K562 (cell line): ENCODE data around the gene HADHA.

Source experiments
- CTCF ChIP-seq, 3 experiments: IDR thresholded peaks in 2 of 3; conservative IDR thresholded peaks in 1 of 3; 2 replicates each; pipeline ENCODE4 v1.5.1; 2011 to 2012; ENCODE audit warnings: low read length in 3 of 3, mild to moderate bottlenecking in 3 of 3, control low read depth in 2 of 3, improper control_type of control experiment in 1 of 3, inconsistent platforms in 1 of 3, low read depth in 1 of 3, mixed read lengths in 1 of 3, moderate library complexity in 1 of 3; ENCODE audit not compliant: insufficient read depth in 2 of 3
- HNRNPL ChIP-seq: fragments of 200-400 bp; formaldehyde crosslinking; IDR thresholded peaks from 2 replicates; pipeline ENCODE4 v1.6.1; 2017; ENCODE audit warnings: low read depth, mild to moderate bottlenecking, low read length
- JUND ChIP-seq, 2 experiments: IDR thresholded peaks; 2 replicates in 1 of 2; 3 replicates in 1 of 2; pipeline ENCODE4 v1.6.1; 2011; ENCODE audit warnings: borderline replicate concordance in 2 of 2, low read depth in 2 of 2, low read length in 2 of 2, improper control_type of control experiment in 1 of 2, missing biosample characterization in 1 of 2, missing genetic modification characterization in 1 of 2, missing genetic modification reagents in 1 of 2
- MAZ ChIP-seq, 2 experiments: fragments of 450-650 bp in 1 of 2; sonication (generic) in 1 of 2; formaldehyde crosslinking; IDR thresholded peaks in 1 of 2; conservative IDR thresholded peaks in 1 of 2; 2 replicates each; pipeline versions ENCODE4 v1.4.0 to v1.5.0; 2020; ENCODE audit warnings: mild to moderate bottlenecking in 1 of 2, missing genetic modification reagents in 1 of 2
- NCOA6 ChIP-seq: fragments of 450-650 bp; IDR thresholded peaks from 2 replicates; pipeline ENCODE4 v1.6.1; 2017; ENCODE audit warnings: mild to moderate bottlenecking
- TAF1 ChIP-seq: IDR thresholded peaks from 2 replicates; pipeline ENCODE4 v1.6.1; 2011; ENCODE audit warnings: mild to moderate bottlenecking, low read length, moderate library complexity; ENCODE audit not compliant: insufficient read depth, control insufficient read depth, severe bottlenecking; ENCODE audit errors: extremely low read depth
- TCF7L2 ChIP-seq: fragments of 150-350 bp; IDR thresholded peaks from 2 replicates; pipeline ENCODE4 v1.6.1; 2016; ENCODE audit warnings: low read depth, mild to moderate bottlenecking, low read length, moderate library complexity
- ZNF584 ChIP-seq: fragments of 200-800 bp; sonication (Bioruptor generic); IDR thresholded peaks from 2 replicates; pipeline ENCODE4 v1.6.1; 2016; ENCODE audit warnings: low read depth, mild to moderate bottlenecking, missing genetic modification characterization, missing compliant biosample characterization
- TF ChIP-seq, protein P1 (sequence below), 2 experiments: fragments of 450-650 bp in 1 of 2; sonication (generic) in 1 of 2; formaldehyde crosslinking in 1 of 2; IDR thresholded peaks; 2 replicates each; pipeline versions ENCODE4 v1.7.1 to v1.9.0; 2016 to 2022; ENCODE audit warnings: inconsistent platforms in 1 of 2, mild to moderate bottlenecking in 1 of 2, missing genetic modification reagents in 1 of 2

DNA sequence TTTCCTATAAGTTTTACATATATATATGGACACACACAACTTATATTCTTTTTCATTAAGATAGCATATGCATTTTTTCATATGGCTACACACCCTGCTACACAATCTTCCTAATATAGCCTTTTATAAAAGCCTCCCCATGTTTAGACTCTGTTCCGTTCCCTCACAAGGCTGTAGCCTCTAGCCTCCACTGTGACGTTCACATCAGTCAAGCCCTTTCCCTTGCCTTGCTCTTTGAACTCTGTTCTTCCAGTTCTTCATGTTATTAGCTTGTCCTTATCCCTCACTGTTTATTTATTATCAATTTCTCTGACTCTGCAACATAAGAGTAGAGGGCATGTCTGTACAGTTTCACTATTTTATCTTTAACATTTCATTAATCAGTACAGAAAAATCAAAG lies 39.2 kb upstream of the HADHA start:
- TF ChIP-seq CTCF (IDR thresholded peaks at IDR 0.05 in 2 of 3, conservative IDR thresholded peaks at IDR 0.05 in 1 of 3; ENCODE audit: insufficient read depth in 2 of 3, low read depth in 1 of 3, low read length in 3 of 3) (no peak), MAZ (CRISPR knock-in tag; conservative IDR thresholded peaks at IDR 0.05 in 1 of 2, IDR thresholded peaks at IDR 0.05 in 1 of 2) (no peak), NCOA6 (no peak), ZNF584 (CRISPR knock-in tag) (no peak), HNRNPL (no peak), TCF7L2 (no peak), TAF1 (no peak), JUND (IDR thresholded peaks at IDR 0.05; ENCODE audit: borderline replicate concordance, low read depth, low read length) (no peak), JUND (tag; IDR thresholded peaks at IDR 0.05; ENCODE audit: borderline replicate concordance, low read depth, low read length) (no peak)
- TF ChIP-seq, protein P1, sequence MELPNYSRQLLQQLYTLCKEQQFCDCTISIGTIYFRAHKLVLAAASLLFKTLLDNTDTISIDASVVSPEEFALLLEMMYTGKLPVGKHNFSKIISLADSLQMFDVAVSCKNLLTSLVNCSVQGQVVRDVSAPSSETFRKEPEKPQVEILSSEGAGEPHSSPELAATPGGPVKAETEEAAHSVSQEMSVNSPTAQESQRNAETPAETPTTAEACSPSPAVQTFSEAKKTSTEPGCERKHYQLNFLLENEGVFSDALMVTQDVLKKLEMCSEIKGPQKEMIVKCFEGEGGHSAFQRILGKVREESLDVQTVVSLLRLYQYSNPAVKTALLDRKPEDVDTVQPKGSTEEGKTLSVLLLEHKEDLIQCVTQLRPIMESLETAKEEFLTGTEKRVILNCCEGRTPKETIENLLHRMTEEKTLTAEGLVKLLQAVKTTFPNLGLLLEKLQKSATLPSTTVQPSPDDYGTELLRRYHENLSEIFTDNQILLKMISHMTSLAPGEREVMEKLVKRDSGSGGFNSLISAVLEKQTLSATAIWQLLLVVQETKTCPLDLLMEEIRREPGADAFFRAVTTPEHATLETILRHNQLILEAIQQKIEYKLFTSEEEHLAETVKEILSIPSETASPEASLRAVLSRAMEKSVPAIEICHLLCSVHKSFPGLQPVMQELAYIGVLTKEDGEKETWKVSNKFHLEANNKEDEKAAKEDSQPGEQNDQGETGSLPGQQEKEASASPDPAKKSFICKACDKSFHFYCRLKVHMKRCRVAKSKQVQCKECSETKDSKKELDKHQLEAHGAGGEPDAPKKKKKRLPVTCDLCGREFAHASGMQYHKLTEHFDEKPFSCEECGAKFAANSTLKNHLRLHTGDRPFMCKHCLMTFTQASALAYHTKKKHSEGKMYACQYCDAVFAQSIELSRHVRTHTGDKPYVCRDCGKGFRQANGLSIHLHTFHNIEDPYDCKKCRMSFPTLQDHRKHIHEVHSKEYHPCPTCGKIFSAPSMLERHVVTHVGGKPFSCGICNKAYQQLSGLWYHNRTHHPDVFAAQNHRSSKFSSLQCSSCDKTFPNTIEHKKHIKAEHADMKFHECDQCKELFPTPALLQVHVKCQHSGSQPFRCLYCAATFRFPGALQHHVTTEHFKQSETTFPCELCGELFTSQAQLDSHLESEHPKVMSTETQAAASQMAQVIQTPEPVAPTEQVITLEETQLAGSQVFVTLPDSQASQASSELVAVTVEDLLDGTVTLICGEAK (IDR thresholded peaks at IDR 0.05), result no peak
- TF ChIP-seq, protein P1 (CRISPR knock-in tag; IDR thresholded peaks at IDR 0.05), result no peak
